H9 (cell line): ENCODE data around the gene IFFO2. TPM values are rescaled to one million over a fixed set of nuclear protein-coding genes. Genes with fewer than 3 reads are reported as not detected.

Experiments used
- DNase-seq: peaks from one replicate; pipeline ENCODE4 v3.0.0-alpha.2; 2017
- H2AFZ ChIP-seq: one replicate; pipeline ENCODE4 v1.6.1; 2013; ENCODE audit warnings: mild to moderate bottlenecking, low read length, control low read depth, moderate library complexity
- H2AK5ac ChIP-seq: 2 replicates; pipeline ENCODE4 v1.6.1; 2013; ENCODE audit warnings: low read length, control low read depth, mixed read lengths; ENCODE audit not compliant: insufficient read length
- H2BK120ac ChIP-seq: one replicate; pipeline ENCODE4 v1.6.1; 2013; ENCODE audit warnings: low read depth, mild to moderate bottlenecking, low read length, control low read depth, inconsistent platforms; ENCODE audit not compliant: poor library complexity, severe bottlenecking
- H2BK12ac ChIP-seq: 2 replicates; pipeline ENCODE4 v1.6.1; 2013; ENCODE audit warnings: low read length, control low read depth, mixed read lengths, low read depth; ENCODE audit not compliant: insufficient read length
- H2BK15ac ChIP-seq: 2 replicates; pipeline ENCODE4 v1.6.1; 2013; ENCODE audit warnings: low read depth, low read length, control low read depth
- H2BK20ac ChIP-seq: one replicate; pipeline ENCODE4 v1.6.1; 2013; ENCODE audit warnings: low read depth, mild to moderate bottlenecking, low read length, control low read depth, inconsistent platforms; ENCODE audit not compliant: poor library complexity, severe bottlenecking
- H2BK5ac ChIP-seq: 2 replicates; pipeline ENCODE4 v1.6.1; 2013; ENCODE audit warnings: low read length, control low read depth, mixed read lengths; ENCODE audit not compliant: insufficient read length
- H3K14ac ChIP-seq: 2 replicates; pipeline ENCODE4 v1.6.1; 2013; ENCODE audit warnings: low read length, control low read depth; ENCODE audit not compliant: insufficient read depth
- H3K18ac ChIP-seq: 2 replicates; pipeline ENCODE4 v1.6.1; 2013; ENCODE audit warnings: low read depth, mild to moderate bottlenecking, mixed read lengths, low read length, control low read depth; ENCODE audit not compliant: insufficient read length
- H3K23ac ChIP-seq: 2 replicates; pipeline ENCODE4 v1.6.1; 2013; ENCODE audit warnings: low read length, control low read depth, mixed read lengths, low read depth; ENCODE audit not compliant: insufficient read length
- H3K23me2 ChIP-seq: 2 replicates; pipeline ENCODE4 v1.6.1; 2013; ENCODE audit warnings: low read depth, mild to moderate bottlenecking, mixed read lengths, low read length, control low read depth; ENCODE audit not compliant: insufficient read length, poor library complexity, severe bottlenecking
- H3K27ac ChIP-seq: 2 replicates; pipeline ENCODE4 v1.5.1; 2013; ENCODE audit warnings: low read length, control low read depth, mixed read lengths, low read depth; ENCODE audit not compliant: insufficient read length
- H3K27me3 ChIP-seq: 2 replicates; pipeline ENCODE4 v1.6.1; 2013; ENCODE audit warnings: low read length, control low read depth, inconsistent platforms; ENCODE audit not compliant: insufficient read depth
- H3K4ac ChIP-seq: 2 replicates; pipeline ENCODE4 v1.6.1; 2013; ENCODE audit warnings: low read depth, mild to moderate bottlenecking, control low read depth, inconsistent platforms, low read length, moderate library complexity
- H3K4me1 ChIP-seq: 2 replicates; pipeline ENCODE4 v1.6.1; 2013; ENCODE audit warnings: low read length, control low read depth, inconsistent platforms; ENCODE audit not compliant: insufficient read depth
- H3K4me2 ChIP-seq: 2 replicates; pipeline ENCODE4 v1.6.1; 2013; ENCODE audit warnings: low read length, control low read depth, mixed read lengths; ENCODE audit not compliant: insufficient read length, insufficient read depth
- H3K56ac ChIP-seq: 2 replicates; pipeline ENCODE4 v1.6.1; 2013; ENCODE audit warnings: low read depth, mild to moderate bottlenecking, mixed read lengths, low read length, control low read depth; ENCODE audit not compliant: insufficient read length
- H3K79me1 ChIP-seq: 2 replicates; pipeline ENCODE4 v1.6.1; 2013; ENCODE audit warnings: low read depth, mild to moderate bottlenecking, moderate library complexity, low read length, control low read depth, inconsistent platforms; ENCODE audit not compliant: insufficient read depth, poor library complexity, severe bottlenecking
- H3K79me2 ChIP-seq: 2 replicates; pipeline ENCODE4 v1.6.1; 2013; ENCODE audit warnings: low read length, control low read depth, inconsistent platforms; ENCODE audit not compliant: insufficient read depth
- H3K9ac ChIP-seq: 2 replicates; pipeline ENCODE4 v1.6.1; 2013; ENCODE audit warnings: low read length, control low read depth, mixed read lengths; ENCODE audit not compliant: insufficient read length; ENCODE audit errors: extremely low read depth
- H3K9me3 ChIP-seq: one replicate; pipeline ENCODE4 v1.6.1; 2013; ENCODE audit warnings: low read depth, low read length, inconsistent platforms; ENCODE audit not compliant: control insufficient read depth
- H3T11ph ChIP-seq: one replicate; pipeline ENCODE4 v1.6.1; 2013; ENCODE audit warnings: mild to moderate bottlenecking, low read length, control low read depth, inconsistent platforms
- H4K20me1 ChIP-seq: one replicate; pipeline ENCODE4 v1.6.1; 2013; ENCODE audit not compliant: control insufficient read depth, insufficient read length, insufficient read depth
- H4K5ac ChIP-seq: 2 replicates; pipeline ENCODE4 v1.6.1; 2013; ENCODE audit warnings: low read depth, mild to moderate bottlenecking, mixed read lengths, low read length, control low read depth; ENCODE audit not compliant: insufficient read length
- H4K8ac ChIP-seq: replicated peaks from 2 replicates; pipeline ENCODE4 v1.6.1; 2013; ENCODE audit warnings: low read length, control low read depth, mixed read lengths, low read depth; ENCODE audit not compliant: insufficient read length
- H4K91ac ChIP-seq: 2 replicates; pipeline ENCODE4 v1.6.1; 2013; ENCODE audit warnings: low read depth, mild to moderate bottlenecking, moderate library complexity, mixed read lengths, low read length, control low read depth; ENCODE audit not compliant: insufficient read length
- H3K27ac Mint-ChIP-seq, 3 experiments: 2 replicates in 2 of 3; 3 replicates in 1 of 3; pipeline ENCODE4 v1.8.0; 2020 to 2021; ENCODE audit warnings: mixed read lengths in 3 of 3, mild to moderate bottlenecking in 1 of 3, moderate library complexity in 1 of 3
- H3K27me3 Mint-ChIP-seq: 2 replicates; pipeline ENCODE4 v1.8.0; 2021; ENCODE audit warnings: low read depth, mild to moderate bottlenecking, moderate library complexity, mixed read lengths
- H3K36me3 Mint-ChIP-seq, 3 experiments: 2 replicates in 2 of 3; 3 replicates in 1 of 3; pipeline ENCODE4 v1.8.0; 2020 to 2021; ENCODE audit warnings: low read depth in 3 of 3, mixed read lengths in 3 of 3; ENCODE audit not compliant: insufficient read depth in 1 of 3
- H3K4me1 Mint-ChIP-seq, 2 experiments: 2 replicates each; pipeline ENCODE4 v1.8.0; 2020; ENCODE audit warnings: mixed read lengths in 2 of 2
- H3K4me3 Mint-ChIP-seq, 2 experiments: 2 replicates in 1 of 2; 3 replicates in 1 of 2; pipeline ENCODE4 v1.8.0; 2020 to 2021; ENCODE audit warnings: mild to moderate bottlenecking in 2 of 2, mixed read lengths in 2 of 2, moderate library complexity in 1 of 2
- H3K9me3 Mint-ChIP-seq, 2 experiments: 2 replicates in 1 of 2; 3 replicates in 1 of 2; pipeline ENCODE4 v1.8.0; 2020; ENCODE audit warnings: mild to moderate bottlenecking in 2 of 2, mixed read lengths in 2 of 2, moderate library complexity in 1 of 2
- WGBS: extraction: QIAGEN DNeasy Blood & Tissue Kit; methylation state at CpG from one replicate; pipeline ENCODE4 v1.1.7; 2013; ENCODE audit warnings: missing lambda C conversion rate, low lambda C conversion rate, mixed read lengths; ENCODE audit not compliant: insufficient read length; ENCODE audit errors: extremely low coverage; 5-methylcytosine and 5-hydroxymethylcytosine counted together
- total RNA-seq: library from RNA; stranded (reverse); gene quantifications from 2 replicates; pipeline ENCODE4 v1.2.1, GENCODE V29; 2021
- TF ChIP-seq, protein P1 (sequence below): fragments of 200-600 bp; sonication (generic); conservative IDR thresholded peaks from 3 replicates; pipeline ENCODE4 v1.8.0; 2021; ENCODE audit warnings: antibody characterized with exemption, mild to moderate bottlenecking

IFFO2 gene
- total RNA-seq, 1 experiment from 2014 or later = 3.6 TPM

DNA sequence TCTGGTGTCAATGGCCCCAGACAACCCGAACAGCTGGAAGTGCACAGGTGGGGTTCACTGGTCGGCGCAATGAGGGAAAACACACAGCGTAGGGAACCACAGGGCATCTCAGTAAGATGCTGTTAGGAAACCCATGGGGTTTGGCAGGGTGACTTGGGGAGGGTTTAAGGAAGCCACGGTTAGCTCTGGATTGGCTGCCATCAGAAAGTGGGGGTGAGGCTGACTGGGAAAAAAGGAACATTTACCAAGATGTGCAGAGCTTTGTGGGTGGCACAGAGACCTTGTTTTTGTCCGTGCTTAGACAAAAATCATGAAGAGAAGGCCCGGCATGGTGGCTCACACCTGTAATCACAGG, 65.1 kb downstream of the IFFO2 start:
- Histone ChIP-seq H3K9me3 (no peaks in the 10 kb centered on the region), H2BK5ac (no peak overlapping the region), H3K9ac (no peak overlapping the region), H3K27ac (no peak overlapping the region), H3K14ac (no peak overlapping the region), H2BK15ac (no peak overlapping the region), H2BK120ac (no peak overlapping the region), H3K56ac (no peak overlapping the region), H4K8ac (no peak overlapping the region), H3K79me1 (no peaks in the 10 kb centered on the region), H3K4me1 (no peaks in the 10 kb centered on the region), H3K4ac (no peak overlapping the region), H3K18ac (no peak overlapping the region), H3K4me2 (no peak overlapping the region), H4K5ac (no peak overlapping the region), H2AFZ (no peak overlapping the region), H4K20me1 (no peaks in the 10 kb centered on the region), H2AK5ac (no peak overlapping the region), H3T11ph (no peak overlapping the region), H3K23me2 (no peaks in the 10 kb centered on the region), H2BK12ac (no peak overlapping the region), H3K79me2 (no peaks in the 10 kb centered on the region), H3K27me3 (no peaks in the 10 kb centered on the region), H4K91ac (no peak overlapping the region), H2BK20ac (no peak overlapping the region), H3K23ac (no peak overlapping the region)
- DNase-seq = no peak
- Mint-ChIP-seq H3K9me3 (no peaks in the 10 kb centered on the region), H3K4me3 (no peak overlapping the region), H3K27ac (peak overlapping the region in 1 of 3 experiments; percentile 18; a peak in 1 of 7 replicates), H3K4me1 (peaks cover 0 to 3% of the 10 kb centered on the region in 2 experiments; a peak in 1 of 4 replicates), H3K36me3 (peaks cover 2 to 8% (median 7%) of the 10 kb centered on the region in 3 experiments; a peak in 5 of 7 replicates), H3K27me3 (no peaks in the 10 kb centered on the region; the same call in 1 of the 2 replicates)
- TF ChIP-seq, protein P1, sequence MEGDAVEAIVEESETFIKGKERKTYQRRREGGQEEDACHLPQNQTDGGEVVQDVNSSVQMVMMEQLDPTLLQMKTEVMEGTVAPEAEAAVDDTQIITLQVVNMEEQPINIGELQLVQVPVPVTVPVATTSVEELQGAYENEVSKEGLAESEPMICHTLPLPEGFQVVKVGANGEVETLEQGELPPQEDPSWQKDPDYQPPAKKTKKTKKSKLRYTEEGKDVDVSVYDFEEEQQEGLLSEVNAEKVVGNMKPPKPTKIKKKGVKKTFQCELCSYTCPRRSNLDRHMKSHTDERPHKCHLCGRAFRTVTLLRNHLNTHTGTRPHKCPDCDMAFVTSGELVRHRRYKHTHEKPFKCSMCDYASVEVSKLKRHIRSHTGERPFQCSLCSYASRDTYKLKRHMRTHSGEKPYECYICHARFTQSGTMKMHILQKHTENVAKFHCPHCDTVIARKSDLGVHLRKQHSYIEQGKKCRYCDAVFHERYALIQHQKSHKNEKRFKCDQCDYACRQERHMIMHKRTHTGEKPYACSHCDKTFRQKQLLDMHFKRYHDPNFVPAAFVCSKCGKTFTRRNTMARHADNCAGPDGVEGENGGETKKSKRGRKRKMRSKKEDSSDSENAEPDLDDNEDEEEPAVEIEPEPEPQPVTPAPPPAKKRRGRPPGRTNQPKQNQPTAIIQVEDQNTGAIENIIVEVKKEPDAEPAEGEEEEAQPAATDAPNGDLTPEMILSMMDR = no peak
- WGBS = no CpG with 5 or more reads among the region's 7 CpGs
